BE2C (cell line): ENCODE results near the gene NPEPL1.

Experiments used
- DNase-seq: peaks from one replicate; pipeline ENCODE4 v3.0.0-alpha.2; 2020
- H3K27me3 ChIP-seq: fragments of 250-450 bp; sonication (Bioruptor Pico); 2 replicates; pipeline ENCODE4 v1.5.1; 2020; ENCODE audit warnings: mild to moderate bottlenecking
- H3K36me3 ChIP-seq: fragments of 250-450 bp; sonication (Bioruptor Pico); 2 replicates; pipeline ENCODE4 v1.5.1; 2020; ENCODE audit warnings: mild to moderate bottlenecking
- H3K4me1 ChIP-seq: fragments of 250-450 bp; sonication (Bioruptor Pico); 2 replicates; pipeline ENCODE4 v1.5.1; 2020
- H3K4me3 ChIP-seq: 2 replicates; pipeline ENCODE4 v1.5.1; 2011; ENCODE audit warnings: low read depth, low read length
- H3K9me3 ChIP-seq: fragments of 250-450 bp; sonication (Bioruptor Pico); 2 replicates; pipeline ENCODE4 v1.5.1; 2020
- CTCF ChIP-seq: IDR thresholded peaks from 2 replicates; pipeline ENCODE4 v1.5.1; 2012; ENCODE audit warnings: mild to moderate bottlenecking, low read depth, low read length

The NPEPL1 gene

GRCh38 chr20:58709013-58709702 lies 16.6 kb downstream of the NPEPL1 start:
- no peaks in the 10 kb centered on the region for H3K9me3 ChIP-seq
- H3K4me3 ChIP-seq = no peak overlapping the region
- H3K4me1 ChIP-seq = peaks cover 3% of the 10 kb centered on the region; the same call in 1 of the 2 replicates
- no peak for TF ChIP-seq CTCF
- no peak for DNase-seq
- H3K27me3 ChIP-seq = no peaks in the 10 kb centered on the region
- H3K36me3 ChIP-seq = peaks cover 4% of the 10 kb centered on the region; the same call in 1 of the 2 replicates

GRCh38 chr20:58709703-58710039 lies 17.1 kb downstream of the NPEPL1 start:
- Histone ChIP-seq H3K9me3 (no peaks in the 10 kb centered on the region), H3K4me1 (peaks cover 3% of the 10 kb centered on the region; the same call in 1 of the 2 replicates), H3K27me3 (no peaks in the 10 kb centered on the region), H3K4me3 (no peak overlapping the region), H3K36me3 (no peaks in the 10 kb centered on the region)
- TF ChIP-seq CTCF = no peak
- no peak for DNase-seq

GRCh38 chr20:58710481-58711265 lies 18.1 kb downstream of the NPEPL1 start:
- no peak for DNase-seq
- Histone ChIP-seq H3K4me1 (no peaks in the 10 kb centered on the region), H3K9me3 (no peaks in the 10 kb centered on the region), H3K36me3 (no peaks in the 10 kb centered on the region), H3K27me3 (no peaks in the 10 kb centered on the region), H3K4me3 (no peak overlapping the region)
- TF ChIP-seq CTCF = no peak

GRCh38 chr20:58711266-58712051 lies 18.9 kb downstream of the NPEPL1 start:
- Histone ChIP-seq H3K4me1 (peaks cover 1% of the 10 kb centered on the region), H3K27me3 (no peaks in the 10 kb centered on the region), H3K9me3 (no peaks in the 10 kb centered on the region), H3K4me3 (no peak overlapping the region), H3K36me3 (no peaks in the 10 kb centered on the region)
- DNase-seq = peak; percentile 6
- no peak for TF ChIP-seq CTCF

GRCh38 chr20:58712151-58712791 lies 19.7 kb downstream of the NPEPL1 start:
- H3K27me3 ChIP-seq = no peaks in the 10 kb centered on the region
- no peak overlapping the region for H3K4me3 ChIP-seq
- no peak for TF ChIP-seq CTCF

More at GRCh38 chr20:58712151-58712791, 19.7 kb downstream of the NPEPL1 start:
- Histone ChIP-seq H3K4me1 (peaks cover 8% of the 10 kb centered on the region), H3K9me3 (no peaks in the 10 kb centered on the region), H3K36me3 (no peaks in the 10 kb centered on the region)
- no peak for DNase-seq
